Measurements from ENCODE around the gene DOC2B. TPM values are rescaled to one million over a fixed set of nuclear protein-coding genes. Genes with fewer than 3 reads are reported as not detected.

DOC2B gene
- total RNA-seq, 1 experiment from 2014 or later: 2.7 TPM

DNA sequence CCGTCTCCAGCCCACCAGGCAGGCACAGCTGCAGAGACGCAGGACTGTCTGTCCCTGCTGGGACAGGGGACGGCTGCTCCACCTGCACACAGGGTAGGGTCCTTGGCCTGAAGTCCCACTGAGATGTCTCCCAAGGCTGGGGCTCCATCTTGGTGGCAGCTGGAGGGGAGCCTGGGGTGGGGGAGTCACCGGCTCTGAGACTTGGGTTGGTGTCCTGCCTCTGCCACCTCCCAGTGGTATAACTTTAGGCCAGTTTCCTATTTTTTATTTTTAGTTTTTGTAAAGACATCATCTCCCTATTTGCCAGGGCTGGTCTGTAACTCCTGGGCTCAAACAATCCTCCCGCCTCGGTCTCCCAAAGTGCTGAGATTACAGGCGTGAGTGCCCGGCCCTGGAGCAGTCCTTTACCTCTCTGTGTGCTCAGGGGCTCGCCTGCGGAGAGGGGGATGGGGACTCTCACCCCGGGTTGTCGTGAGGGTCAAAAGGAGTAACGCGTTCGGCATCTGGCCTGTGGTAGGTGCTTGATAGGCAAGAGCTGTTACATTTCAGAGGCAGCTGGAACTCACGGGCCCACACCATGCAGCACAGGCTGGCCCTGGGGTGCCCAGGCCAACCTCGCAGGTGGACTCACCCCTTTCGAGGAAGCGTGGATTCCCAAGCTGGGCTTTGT lies 46.6 kb upstream of the DOC2B start:
- CTCF ChIA-PET: interaction anchor here (1.4 kb wide), 1 partner anchor 81 kb away, joined by 3 read pairs; no protein-coding TSS in a partner anchor
- H3K36me3 Mint-ChIP-seq: no peaks in the 10 kb centered on the region
- H3K4me1 Mint-ChIP-seq: peaks cover 8% of the 10 kb centered on the region
- no peak overlapping the region for H3K27ac Mint-ChIP-seq
- H3K9me3 Mint-ChIP-seq: no peaks in the 10 kb centered on the region; the same call in 1 of the 2 replicates
- DNase-seq (ENCODE audit: low spot score) (no peak), ATAC-seq (no peak)
- H3K27me3 Mint-ChIP-seq (ENCODE audit: low read depth): no peaks in the 10 kb centered on the region
- TF ChIP-seq, protein P1, sequence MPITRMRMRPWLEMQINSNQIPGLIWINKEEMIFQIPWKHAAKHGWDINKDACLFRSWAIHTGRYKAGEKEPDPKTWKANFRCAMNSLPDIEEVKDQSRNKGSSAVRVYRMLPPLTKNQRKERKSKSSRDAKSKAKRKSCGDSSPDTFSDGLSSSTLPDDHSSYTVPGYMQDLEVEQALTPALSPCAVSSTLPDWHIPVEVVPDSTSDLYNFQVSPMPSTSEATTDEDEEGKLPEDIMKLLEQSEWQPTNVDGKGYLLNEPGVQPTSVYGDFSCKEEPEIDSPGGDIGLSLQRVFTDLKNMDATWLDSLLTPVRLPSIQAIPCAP (CRISPR knock-in tag; IDR thresholded peaks at IDR 0.05): no peak
- TF ChIP-seq, protein P2, sequence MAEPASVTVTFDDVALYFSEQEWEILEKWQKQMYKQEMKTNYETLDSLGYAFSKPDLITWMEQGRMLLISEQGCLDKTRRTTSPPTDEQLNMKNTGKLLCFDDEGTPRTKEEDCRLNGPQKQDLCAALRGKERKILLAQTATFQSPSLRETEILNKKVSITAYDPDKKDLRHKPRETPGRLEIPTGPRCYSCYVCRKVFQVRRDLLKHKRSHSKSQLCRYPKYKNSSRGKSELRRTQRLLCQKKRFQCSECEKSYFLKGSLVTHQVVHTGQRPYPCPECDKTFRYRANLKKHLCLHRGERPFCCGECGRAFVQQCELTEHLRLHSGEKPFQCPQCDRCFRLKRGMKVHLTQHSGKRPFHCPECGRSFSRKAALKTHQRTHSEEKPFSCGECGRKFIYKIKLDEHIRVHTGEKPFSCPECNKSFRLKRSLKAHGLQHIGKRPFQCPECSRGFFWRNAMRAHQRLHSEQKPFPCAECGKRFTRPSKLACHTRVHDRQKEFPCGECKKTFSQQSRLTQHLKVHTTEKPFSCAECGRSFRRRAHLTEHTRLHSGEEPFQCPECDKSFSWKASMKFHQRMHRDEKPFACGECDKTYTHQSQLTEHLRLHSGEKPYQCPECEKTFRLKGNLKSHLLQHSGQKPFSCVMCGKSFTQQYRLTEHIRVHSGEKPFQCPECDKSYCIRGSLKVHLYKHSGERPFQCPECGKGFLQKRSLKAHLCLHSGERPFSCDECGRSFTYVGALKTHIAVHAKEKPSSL (CRISPR knock-in tag; conservative IDR thresholded peaks at IDR 0.05): no peak
- TF ChIP-seq ZNF671 (CRISPR knock-in tag; IDR thresholded peaks at IDR 0.05) (no peak), GTF2I (CRISPR knock-in tag; conservative IDR thresholded peaks at IDR 0.05) (no peak)
- TF ChIP-seq, protein P3, sequence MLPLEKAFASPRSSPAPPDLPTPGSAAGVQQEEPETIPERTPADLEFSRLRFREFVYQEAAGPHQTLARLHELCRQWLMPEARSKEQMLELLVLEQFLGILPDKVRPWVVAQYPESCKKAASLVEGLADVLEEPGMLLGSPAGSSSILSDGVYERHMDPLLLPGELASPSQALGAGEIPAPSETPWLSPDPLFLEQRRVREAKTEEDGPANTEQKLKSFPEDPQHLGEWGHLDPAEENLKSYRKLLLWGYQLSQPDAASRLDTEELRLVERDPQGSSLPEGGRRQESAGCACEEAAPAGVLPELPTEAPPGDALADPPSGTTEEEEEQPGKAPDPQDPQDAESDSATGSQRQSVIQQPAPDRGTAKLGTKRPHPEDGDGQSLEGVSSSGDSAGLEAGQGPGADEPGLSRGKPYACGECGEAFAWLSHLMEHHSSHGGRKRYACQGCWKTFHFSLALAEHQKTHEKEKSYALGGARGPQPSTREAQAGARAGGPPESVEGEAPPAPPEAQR (CRISPR knock-in tag; IDR thresholded peaks at IDR 0.05): no peak
- TF ChIP-seq, protein P4, sequence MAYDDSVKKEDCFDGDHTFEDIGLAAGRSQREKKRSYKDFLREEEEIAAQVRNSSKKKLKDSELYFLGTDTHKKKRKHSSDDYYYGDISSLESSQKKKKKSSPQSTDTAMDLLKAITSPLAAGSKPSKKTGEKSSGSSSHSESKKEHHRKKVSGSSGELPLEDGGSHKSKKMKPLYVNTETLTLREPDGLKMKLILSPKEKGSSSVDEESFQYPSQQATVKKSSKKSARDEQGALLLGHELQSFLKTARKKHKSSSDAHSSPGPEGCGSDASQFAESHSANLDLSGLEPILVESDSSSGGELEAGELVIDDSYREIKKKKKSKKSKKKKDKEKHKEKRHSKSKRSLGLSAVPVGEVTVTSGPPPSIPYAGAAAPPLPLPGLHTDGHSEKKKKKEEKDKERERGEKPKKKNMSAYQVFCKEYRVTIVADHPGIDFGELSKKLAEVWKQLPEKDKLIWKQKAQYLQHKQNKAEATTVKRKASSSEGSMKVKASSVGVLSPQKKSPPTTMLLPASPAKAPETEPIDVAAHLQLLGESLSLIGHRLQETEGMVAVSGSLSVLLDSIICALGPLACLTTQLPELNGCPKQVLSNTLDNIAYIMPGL (CRISPR knock-in tag; IDR thresholded peaks at IDR 0.05): no peak
- POLR2A ChIA-PET: no interaction called here
- no peak overlapping the region for H3K4me3 Mint-ChIP-seq

DNA sequence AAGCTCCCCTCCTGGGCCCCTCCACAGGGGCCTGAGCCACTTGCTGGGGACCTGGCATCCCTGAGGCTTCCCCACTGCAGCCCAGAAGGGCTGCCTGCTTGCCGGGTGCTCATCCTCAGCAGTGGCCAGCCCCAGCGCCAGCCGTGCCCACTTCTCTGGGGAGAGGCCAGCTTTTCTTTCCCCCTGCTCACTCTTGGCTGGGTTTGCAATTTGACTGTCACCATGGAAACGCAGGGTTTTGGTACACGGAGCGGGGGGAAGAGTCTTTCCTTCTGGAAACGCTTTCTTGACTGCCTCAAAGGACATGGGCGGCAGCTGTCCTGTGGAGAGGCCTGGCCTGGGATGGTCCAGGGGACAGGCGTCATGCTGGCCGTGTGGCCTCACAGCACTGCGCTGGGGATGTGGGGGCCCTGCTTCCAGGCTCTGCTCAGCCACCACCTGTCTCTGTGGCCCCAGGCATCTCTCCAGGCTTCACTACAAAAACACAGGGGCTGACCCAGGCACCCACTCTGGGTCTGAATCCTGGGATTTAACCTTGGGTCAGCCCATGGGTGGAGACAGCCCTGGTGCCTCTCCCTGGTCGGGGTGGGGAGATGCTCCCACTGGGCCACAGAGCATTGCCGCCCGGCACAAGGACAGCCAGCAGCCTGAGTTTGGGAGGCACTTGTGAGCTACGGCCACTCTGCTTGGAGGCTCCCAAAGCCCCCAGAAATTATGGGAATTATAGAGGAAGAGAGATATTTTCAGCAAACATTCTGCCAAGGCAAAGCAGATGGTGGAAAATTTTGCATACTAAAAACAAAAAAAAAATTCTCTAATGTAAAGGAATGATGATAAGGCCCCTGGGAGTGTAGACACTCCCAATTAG lies 45.9 kb upstream of the DOC2B start:
- Mint-ChIP-seq H3K4me3 (no peak overlapping the region), H3K36me3 (no peaks in the 10 kb centered on the region), H3K27ac (0 out of 2 replicates have a peak overlapping the region, but pooled peaks have one; percentile 36), H3K4me1 (peaks cover 5% of the 10 kb centered on the region), H3K9me3 (no peaks in the 10 kb centered on the region; the same call in 1 of the 2 replicates), H3K27me3 (ENCODE audit: low read depth) (no peaks in the 10 kb centered on the region)
- ChIA-PET POLR2A (no interaction called here), CTCF (no interaction called here)
- TF ChIP-seq GTF2I (CRISPR knock-in tag; conservative IDR thresholded peaks at IDR 0.05) (no peak), TEAD4 (CRISPR knock-in tag; IDR thresholded peaks at IDR 0.05) (no peak), NFYB (CRISPR knock-in tag; conservative IDR thresholded peaks at IDR 0.05; ENCODE audit: low read depth) (no peak)
- TF ChIP-seq, protein P5, sequence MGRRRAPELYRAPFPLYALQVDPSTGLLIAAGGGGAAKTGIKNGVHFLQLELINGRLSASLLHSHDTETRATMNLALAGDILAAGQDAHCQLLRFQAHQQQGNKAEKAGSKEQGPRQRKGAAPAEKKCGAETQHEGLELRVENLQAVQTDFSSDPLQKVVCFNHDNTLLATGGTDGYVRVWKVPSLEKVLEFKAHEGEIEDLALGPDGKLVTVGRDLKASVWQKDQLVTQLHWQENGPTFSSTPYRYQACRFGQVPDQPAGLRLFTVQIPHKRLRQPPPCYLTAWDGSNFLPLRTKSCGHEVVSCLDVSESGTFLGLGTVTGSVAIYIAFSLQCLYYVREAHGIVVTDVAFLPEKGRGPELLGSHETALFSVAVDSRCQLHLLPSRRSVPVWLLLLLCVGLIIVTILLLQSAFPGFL (CRISPR knock-in tag; IDR thresholded peaks at IDR 0.05; ENCODE audit: borderline replicate concordance): no peak
- TF ChIP-seq, protein P6, sequence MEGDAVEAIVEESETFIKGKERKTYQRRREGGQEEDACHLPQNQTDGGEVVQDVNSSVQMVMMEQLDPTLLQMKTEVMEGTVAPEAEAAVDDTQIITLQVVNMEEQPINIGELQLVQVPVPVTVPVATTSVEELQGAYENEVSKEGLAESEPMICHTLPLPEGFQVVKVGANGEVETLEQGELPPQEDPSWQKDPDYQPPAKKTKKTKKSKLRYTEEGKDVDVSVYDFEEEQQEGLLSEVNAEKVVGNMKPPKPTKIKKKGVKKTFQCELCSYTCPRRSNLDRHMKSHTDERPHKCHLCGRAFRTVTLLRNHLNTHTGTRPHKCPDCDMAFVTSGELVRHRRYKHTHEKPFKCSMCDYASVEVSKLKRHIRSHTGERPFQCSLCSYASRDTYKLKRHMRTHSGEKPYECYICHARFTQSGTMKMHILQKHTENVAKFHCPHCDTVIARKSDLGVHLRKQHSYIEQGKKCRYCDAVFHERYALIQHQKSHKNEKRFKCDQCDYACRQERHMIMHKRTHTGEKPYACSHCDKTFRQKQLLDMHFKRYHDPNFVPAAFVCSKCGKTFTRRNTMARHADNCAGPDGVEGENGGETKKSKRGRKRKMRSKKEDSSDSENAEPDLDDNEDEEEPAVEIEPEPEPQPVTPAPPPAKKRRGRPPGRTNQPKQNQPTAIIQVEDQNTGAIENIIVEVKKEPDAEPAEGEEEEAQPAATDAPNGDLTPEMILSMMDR (IDR thresholded peaks at IDR 0.05): no peak
- TF ChIP-seq, protein P3 (CRISPR knock-in tag; IDR thresholded peaks at IDR 0.05): no peak
- DNase-seq (ENCODE audit: low spot score) (no peak), ATAC-seq (no peak)
